Cardiac septum (tissue), 1 donor: ENCODE results near the gene LEMD1. TPM values are rescaled to one million over a fixed set of nuclear protein-coding genes. Genes with fewer than 3 reads are reported as not detected.
A peak's percentile ranks its signal among the peaks of the same experiment; 100 is the strongest.

Experiments used
- DNase-seq: peaks from one replicate; pipeline ENCODE4 v3.0.0-alpha.2; 2020; ENCODE audit warnings: low spot score
- intact Hi-C: fragments of 100-400 bp; cut with DNase I; formaldehyde crosslinking; loops from one replicate; pipeline ENCODE4 v1.14.0; 2022
- microRNA-seq: library from miRNA; unstranded; fragments of <30 nt; microRNA quantifications from one replicate; pipeline ENCODE4 v1.2.0, GENCODE V29; 2020
- total RNA-seq: library from RNA; stranded (reverse); fragmentation: NEBNext Ultra II Directional; extraction: Animal tissue kit (Norgen Biotek cat#: 25700); gene quantifications from one replicate; pipeline ENCODE4 v1.2.1, GENCODE V29; 2021
- donor health status: DM: no; HTN: no; CAD: no.

The LEMD1 gene
- total RNA-seq, 1 donor from 2014 or later = not detected

DNA sequence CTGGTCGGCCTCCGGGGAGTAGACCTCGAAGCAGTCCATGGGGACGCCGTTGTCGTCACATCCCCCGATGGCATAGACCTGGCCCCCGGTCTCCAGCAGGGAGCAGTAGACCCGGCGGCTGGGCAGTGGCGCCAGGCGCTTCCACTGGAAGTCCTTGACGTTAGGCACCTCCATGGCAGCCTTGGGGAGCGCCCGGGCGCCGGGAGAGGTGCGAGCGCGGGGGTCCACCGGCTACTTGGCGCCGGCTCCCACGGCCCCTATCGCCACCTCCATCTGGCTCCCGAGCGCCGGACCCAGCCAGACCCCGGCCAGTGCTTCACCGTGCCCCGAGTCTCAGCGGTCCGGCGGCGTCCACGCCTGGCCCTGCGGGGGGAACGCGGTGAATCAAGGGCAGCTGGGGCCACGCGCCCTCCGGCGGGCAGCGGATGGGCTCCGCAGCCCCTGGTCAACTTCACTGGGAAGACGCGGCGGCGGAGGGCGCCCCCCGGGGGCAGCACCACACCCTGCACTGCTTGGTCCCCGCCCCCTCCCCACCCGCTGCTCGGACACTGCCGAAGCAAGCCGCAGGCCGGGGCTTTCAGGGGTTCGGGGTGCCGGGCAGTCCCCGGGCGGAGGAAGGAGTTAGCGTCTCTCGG is 78.3 kb downstream of the LEMD1 start:
- intact Hi-C loops = no loop called here
- no peak for DNase-seq

GRCh38 chr1:205342986-205343385 is 78.9 kb downstream of the LEMD1 start:
- intact Hi-C loops = no loop called here
- no peak for DNase-seq

DNA sequence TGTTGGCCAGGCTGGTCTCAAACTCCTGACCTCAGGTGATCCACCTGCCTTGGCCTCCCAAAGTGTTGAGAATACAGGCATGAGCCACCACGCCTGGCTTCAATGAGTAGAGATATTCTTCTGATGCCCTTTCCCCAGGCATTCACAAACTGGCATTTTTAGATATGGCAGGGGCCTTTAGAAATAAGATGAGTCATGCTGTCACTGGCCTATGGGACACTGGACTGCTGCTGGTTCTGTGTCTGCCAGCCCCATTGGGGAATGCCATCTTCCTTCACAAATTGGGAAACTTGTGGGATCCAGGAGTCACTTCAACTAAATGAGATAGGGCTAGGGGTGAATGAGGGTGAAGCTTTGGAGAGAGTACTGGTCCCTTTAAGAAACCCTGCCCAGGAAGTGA is 81.2 kb downstream of the LEMD1 start:
- intact Hi-C loops = no loop called here

GRCh38 chr1:205339717-205340116 is 82.1 kb downstream of the LEMD1 start:
- DNase-seq = no peak
- intact Hi-C loops = no loop called here

More for the DNA sequence above, 81.2 kb downstream of the LEMD1 start:
- DNase-seq = no peak

- intact Hi-C loops = no loop called here
- DNase-seq = no peak
These were observed 82.6 kb downstream of the LEMD1 start for GRCh38 chr1:205339197-205339702.

DNA sequence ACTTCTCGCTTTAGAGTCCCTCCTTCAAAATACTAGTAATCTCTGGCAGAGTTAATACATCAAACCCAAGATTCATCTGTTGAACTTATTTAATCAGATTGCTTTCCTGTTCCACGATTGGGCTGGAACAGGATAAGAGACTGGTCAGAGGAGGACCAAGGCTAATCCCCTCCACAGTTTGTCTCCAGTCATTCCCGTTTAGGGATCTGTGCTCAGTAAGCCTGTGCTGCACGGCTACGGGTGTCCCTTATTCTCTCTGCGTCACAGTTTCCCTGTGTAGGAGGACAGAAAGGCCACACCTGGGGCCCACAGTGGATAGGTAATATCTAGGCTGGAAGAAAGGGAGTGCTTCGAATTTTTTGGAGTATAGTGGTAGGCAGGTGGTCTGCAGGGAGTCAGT is 83.8 kb downstream of the LEMD1 start:
- intact Hi-C loops = no loop called here
- DNase-seq = no peak

DNA sequence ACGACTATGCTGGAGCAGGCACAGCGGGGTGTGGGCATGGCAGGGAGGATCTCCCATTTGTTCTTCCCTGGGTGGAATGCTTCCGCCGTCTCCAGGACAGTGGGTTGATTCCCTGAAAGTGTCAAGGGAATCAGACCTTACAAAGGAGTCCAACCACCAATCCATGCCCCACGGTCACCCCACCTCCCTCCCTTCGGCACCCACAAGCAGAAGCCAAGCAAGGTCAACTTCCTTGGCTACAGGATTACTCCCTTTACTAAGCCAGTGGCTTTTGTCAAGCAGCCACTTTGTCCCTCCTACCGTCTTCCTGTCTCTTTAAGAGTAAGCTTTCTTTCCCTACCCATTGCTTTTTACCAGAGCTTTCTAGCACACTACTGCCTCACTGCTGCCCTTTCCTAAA is 84.4 kb downstream of the LEMD1 start:
- no peak for DNase-seq
- intact Hi-C loops = no loop called here

- intact Hi-C loops = no loop called here
- DNase-seq = peak; percentile 91
These were observed 86.2 kb downstream of the LEMD1 start for GRCh38 chr1:205335692-205336091.

DNA sequence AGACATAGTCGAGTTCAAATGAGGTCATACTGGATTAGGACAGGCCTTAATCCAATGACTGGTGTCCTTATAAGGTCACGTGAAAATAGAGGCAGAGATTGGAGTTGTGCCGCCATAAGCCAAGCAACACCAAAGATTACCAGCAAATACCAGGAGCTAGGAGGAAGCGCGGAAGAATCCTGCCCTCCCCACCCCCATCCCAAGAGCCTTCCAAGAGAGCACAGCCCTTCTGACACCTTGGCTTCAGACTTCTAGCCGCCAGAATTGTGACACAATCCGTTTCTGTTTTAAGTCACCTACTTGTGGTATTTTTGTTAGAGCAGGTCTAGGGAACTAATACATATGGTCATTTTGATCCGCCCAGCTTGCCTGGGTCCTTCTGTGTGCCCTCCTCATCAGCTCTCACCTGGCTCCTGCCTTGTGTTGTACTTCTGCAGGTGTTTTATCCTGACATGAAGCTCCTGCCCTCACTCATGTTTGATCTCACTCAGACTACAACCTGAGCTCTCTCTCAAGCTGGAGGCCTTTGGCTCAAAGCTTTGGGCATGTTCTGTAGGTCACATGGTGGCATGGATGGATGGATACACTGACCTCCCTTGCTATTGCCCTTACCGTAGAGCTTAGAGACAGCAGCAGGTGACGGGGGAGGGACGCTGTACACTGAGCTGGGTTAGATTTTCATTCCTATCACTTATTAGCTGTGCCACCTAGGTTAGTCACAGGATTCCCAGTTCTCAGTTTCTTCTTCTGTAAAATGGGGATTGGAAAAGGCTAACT is 89.7 kb downstream of the LEMD1 start:
- intact Hi-C loops = no loop called here
- no peak for DNase-seq

Small RNA genes lying within 50 kb of the gene (microRNA-seq; reads per million reads assigned to microRNA genes)
- gene MIR135B = 3.1 reads per million

Other genes with a start within 250 kb of the LEMD1 start
- gene DSTYK, start 210.4 kb downstream of the LEMD1 start, total RNA-seq = 7.3 TPM
- 4.0 TPM for gene TMCC2, start 194.1 kb downstream of the LEMD1 start, total RNA-seq
- 0.75 TPM for gene NUAK2, start 100.3 kb downstream of the LEMD1 start, total RNA-seq
- gene KLHDC8A, start 65.1 kb downstream of the LEMD1 start, total RNA-seq = not detected
- not detected for gene BLACAT1, start 34.0 kb upstream of the LEMD1 start, total RNA-seq
- gene CDK18, start 82.6 kb upstream of the LEMD1 start, total RNA-seq = 195 TPM
- gene ELK4, start 210.0 kb upstream of the LEMD1 start, total RNA-seq = 42.3 TPM